GM12864 (cell line): ENCODE measurements around the gene LRRC8C.

ENCODE experiments used
- DNase-seq: peaks from one replicate; pipeline ENCODE4 v3.0.0-alpha.2; 2011; ENCODE audit warnings: low read depth
- H3K4me3 ChIP-seq: 2 replicates; pipeline ENCODE4 v1.5.1; 2011; ENCODE audit warnings: mild to moderate bottlenecking, low read depth, low read length, control low read depth
- CTCF ChIP-seq: IDR thresholded peaks from 2 replicates; pipeline ENCODE4 v1.5.1; 2011; ENCODE audit warnings: low read depth, mild to moderate bottlenecking, moderate library complexity, low read length, control low read depth, inconsistent platforms; ENCODE audit errors: missing control alignments

LRRC8C gene

GRCh38 chr1:89695847-89696246, 62.9 kb downstream of the LRRC8C start:
- no peak for DNase-seq
- TF ChIP-seq CTCF = no peak
- H3K4me3 ChIP-seq = no peak overlapping the region

- TF ChIP-seq CTCF = no peak
- no peak overlapping the region for H3K4me3 ChIP-seq
- DNase-seq = no peak
Measured at GRCh38 chr1:89697383-89697782, 64.5 kb downstream of the LRRC8C start.

GRCh38 chr1:89698020-89698560, 65.2 kb downstream of the LRRC8C start:
- no peak for TF ChIP-seq CTCF
- no peak for DNase-seq
- no peak overlapping the region for H3K4me3 ChIP-seq

GRCh38 chr1:89698624-89699023, 65.7 kb downstream of the LRRC8C start:
- no peak for DNase-seq
- H3K4me3 ChIP-seq = no peak overlapping the region
- no peak for TF ChIP-seq CTCF

GRCh38 chr1:89699451-89699986, 66.6 kb downstream of the LRRC8C start:
- TF ChIP-seq CTCF = no peak
- no peak for DNase-seq
- no peak overlapping the region for H3K4me3 ChIP-seq

- no peak for DNase-seq
- no peak for TF ChIP-seq CTCF
- H3K4me3 ChIP-seq = no peak overlapping the region
Measured at GRCh38 chr1:89701746-89702241, 68.9 kb downstream of the LRRC8C start.

- DNase-seq = no peak
- no peak for TF ChIP-seq CTCF
- H3K4me3 ChIP-seq = no peak overlapping the region
Measured at GRCh38 chr1:89702520-89703045, 69.7 kb downstream of the LRRC8C start.
